Measurements from ENCODE around the gene GPC6. TPM values are rescaled to one million over a fixed set of nuclear protein-coding genes. Genes with fewer than 3 reads are reported as not detected.

The GPC6 gene
- total RNA-seq, 1 experiment from 2014 or later = 0.22 TPM

GRCh38 chr13:93621966-93622365 is 395.4 kb downstream of the GPC6 start:
- ChIA-PET POLR2A (no interaction called here), CTCF (no interaction called here), RAD21 (ENCODE audit: low non-redundant PET in 1 of 2, low total read pairs in 2 of 2, uncharacterized antibody in 2 of 2, unreplicated experiment in 2 of 2) (no interaction called here)
- Histone ChIP-seq H3K4me3 (replicated peaks in 1 of 2; ENCODE audit: low read depth in 1 of 2, low read length in 2 of 2) (no peak overlapping the region), H3K9me2 (ENCODE audit: insufficient read depth) (no peaks in the 10 kb centered on the region), H3K4me2 (ENCODE audit: low read length) (no peak overlapping the region), H3K4me1 (ENCODE audit: control insufficient read depth in 1 of 2, insufficient read depth in 2 of 2, low read length in 2 of 2) (no peaks in the 10 kb centered on the region), H4K20me1 (ENCODE audit: insufficient read depth) (no peaks in the 10 kb centered on the region), H3K27me3 (ENCODE audit: insufficient read depth, low read length) (no peaks in the 10 kb centered on the region), H3K27ac (ENCODE audit: low read depth, low read length) (no peak overlapping the region), H3K9me3 (ENCODE audit: control insufficient read depth in 1 of 2, insufficient read depth in 1 of 2, low read depth in 1 of 2, low read length in 2 of 2) (peaks cover 0 to 17% of the 10 kb centered on the region in 2 experiments; a peak in 3 of 4 replicates), H3K36me3 (ENCODE audit: control insufficient read depth in 1 of 2, insufficient read depth in 2 of 2, low read length in 2 of 2) (no peaks in the 10 kb centered on the region), H3K79me2 (ENCODE audit: insufficient read depth, low read length) (no peaks in the 10 kb centered on the region), H2AFZ (ENCODE audit: low read depth, low read length, poor library complexity, severe bottlenecking) (no peak overlapping the region), H3K9ac (ENCODE audit: low read length) (no peak overlapping the region)
- ATAC-seq (no peak), DNase-seq (ENCODE audit: low read depth, low spot score) (no peak)
- intact Hi-C loops (cut with micrococcal nuclease) = no loop called here
- no peak for TF ChIP-seq JUND (IDR thresholded peaks at IDR 0.05)
- TF ChIP-seq ELF1 (IDR thresholded peaks at IDR 0.05; ENCODE audit: borderline replicate concordance, low read depth) = no peak
- TF ChIP-seq ZFX (IDR thresholded peaks at IDR 0.05) = no peak
- TF ChIP-seq SIN3A (IDR thresholded peaks at IDR 0.05; ENCODE audit: low read depth) = no peak
- no peak for TF ChIP-seq CTCF (IDR thresholded peaks at IDR 0.05 in 2 of 3, conservative IDR thresholded peaks at IDR 0.05 in 1 of 3; ENCODE audit: borderline replicate concordance in 1 of 3, insufficient read depth in 1 of 3, low read depth in 2 of 3, low read length in 2 of 3)
- no TSS peak for BruUV-seq (replicated peaks)

DNA sequence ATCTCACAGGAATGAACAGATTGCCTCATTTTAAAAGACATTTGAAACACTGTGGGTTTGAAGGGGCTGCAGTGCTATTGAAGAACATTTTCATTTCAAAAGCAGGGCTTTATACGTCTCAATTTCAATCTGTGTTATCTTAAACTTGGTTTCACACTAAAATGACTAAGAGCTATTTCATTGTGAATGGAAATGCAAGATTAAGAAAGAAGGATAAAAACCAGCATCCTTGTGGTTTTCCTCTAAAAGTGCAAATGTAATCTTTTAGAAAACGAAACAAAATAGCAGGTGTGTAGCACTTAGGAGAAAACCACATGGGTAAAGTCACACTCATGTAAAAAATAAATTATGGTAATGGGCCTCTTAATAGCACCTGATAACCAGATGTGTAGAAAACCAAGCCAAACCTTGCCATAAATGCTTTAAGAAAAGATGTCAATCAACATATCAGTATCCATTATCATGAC is 397.7 kb downstream of the GPC6 start:
- no peak for TF ChIP-seq EZH2 (IDR thresholded peaks at IDR 0.05)
- TF ChIP-seq, protein P1, sequence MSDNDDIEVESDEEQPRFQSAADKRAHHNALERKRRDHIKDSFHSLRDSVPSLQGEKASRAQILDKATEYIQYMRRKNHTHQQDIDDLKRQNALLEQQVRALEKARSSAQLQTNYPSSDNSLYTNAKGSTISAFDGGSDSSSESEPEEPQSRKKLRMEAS (IDR thresholded peaks at IDR 0.05) = no peak
- TF ChIP-seq FOSL1 (IDR thresholded peaks at IDR 0.05; ENCODE audit: low read depth) = no peak
- no peak for TF ChIP-seq ZNF274 (IDR thresholded peaks at IDR 0.05; ENCODE audit: low read depth, low read length)
- H4K20me1 ChIP-seq (ENCODE audit: insufficient read depth) = no peaks in the 10 kb centered on the region
- no peak overlapping the region for H3K9ac ChIP-seq (ENCODE audit: low read length)
- no peaks in the 10 kb centered on the region for H3K36me3 ChIP-seq (ENCODE audit: control insufficient read depth in 1 of 2, insufficient read depth in 2 of 2, low read length in 2 of 2)
- POLR2A ChIA-PET = no interaction called here
- BruUV-seq (replicated peaks) = no TSS peak
- RAD21 ChIA-PET (ENCODE audit: low non-redundant PET in 1 of 2, low total read pairs in 2 of 2, uncharacterized antibody in 2 of 2, unreplicated experiment in 2 of 2) = no interaction called here
- no peak overlapping the region for H3K4me3 ChIP-seq (replicated peaks in 1 of 2; ENCODE audit: low read depth in 1 of 2, low read length in 2 of 2)
- intact Hi-C loops (cut with micrococcal nuclease) = no loop called here
- H3K4me2 ChIP-seq (ENCODE audit: low read length) = no peak overlapping the region
- no peaks in the 10 kb centered on the region for H3K79me2 ChIP-seq (ENCODE audit: insufficient read depth, low read length)
- peaks cover 0 to 15% of the 10 kb centered on the region in 2 experiments; a peak in 3 of 4 replicates for H3K9me3 ChIP-seq (ENCODE audit: control insufficient read depth in 1 of 2, insufficient read depth in 1 of 2, low read depth in 1 of 2, low read length in 2 of 2)
- no peaks in the 10 kb centered on the region for H3K9me2 ChIP-seq (ENCODE audit: insufficient read depth)
- ATAC-seq = no peak
- CTCF ChIA-PET = no interaction called here
- no peak for DNase-seq (ENCODE audit: low read depth, low spot score)
- no peak overlapping the region for H2AFZ ChIP-seq (ENCODE audit: low read depth, low read length, poor library complexity, severe bottlenecking)
- no peaks in the 10 kb centered on the region for H3K27me3 ChIP-seq (ENCODE audit: insufficient read depth, low read length)
- no peaks in the 10 kb centered on the region for H3K4me1 ChIP-seq (ENCODE audit: control insufficient read depth in 1 of 2, insufficient read depth in 2 of 2, low read length in 2 of 2)
- no peak overlapping the region for H3K27ac ChIP-seq (ENCODE audit: low read depth, low read length)
